NCI-H1694 (cell line): ENCODE measurements around the gene TWF2.
A peak's percentile ranks its signal among the peaks of the same experiment; 100 is the strongest.

Source experiments
- DNase-seq: peaks from one replicate; lab custom pipeline; 2025; lab: John Stamatoyannopoulos, UW

Gene TWF2

GRCh38 chr3:52222319-52223221, 16.4 kb downstream of the TWF2 start:
- DNase-seq, result no peak

- DNase-seq, result no peak
Measured at GRCh38 chr3:52221563-52222318, 17.2 kb downstream of the TWF2 start.

GRCh38 chr3:52221141-52221562, 17.8 kb downstream of the TWF2 start:
- DNase-seq, result no peak

- DNase-seq, result peak; percentile 30
Measured at GRCh38 chr3:52220380-52221026, 18.5 kb downstream of the TWF2 start.

- DNase-seq, result no peak
Measured at GRCh38 chr3:52218937-52219650, 19.9 kb downstream of the TWF2 start.

- no peak for DNase-seq
Measured at GRCh38 chr3:52218454-52218853, 20.5 kb downstream of the TWF2 start.

GRCh38 chr3:52218026-52218425, 20.9 kb downstream of the TWF2 start:
- no peak for DNase-seq

GRCh38 chr3:52217409-52217805, 21.6 kb downstream of the TWF2 start:
- no peak for DNase-seq

- no peak for DNase-seq
Measured at GRCh38 chr3:52216585-52217408, 22.2 kb downstream of the TWF2 start.

- no peak for DNase-seq
Measured at GRCh38 chr3:52215351-52215750, 23.6 kb downstream of the TWF2 start.

GRCh38 chr3:52213901-52214300, 25.1 kb downstream of the TWF2 start:
- no peak for DNase-seq

GRCh38 chr3:52213005-52213404, 26.0 kb downstream of the TWF2 start:
- no peak for DNase-seq

GRCh38 chr3:52211268-52211891, 27.6 kb downstream of the TWF2 start:
- no peak for DNase-seq

GRCh38 chr3:52210550-52211046, 28.4 kb downstream of the TWF2 start:
- DNase-seq, result no peak

GRCh38 chr3:52210037-52210436, 28.9 kb downstream of the TWF2 start:
- DNase-seq, result no peak

- DNase-seq, result no peak
Measured at GRCh38 chr3:52208556-52208955, 30.4 kb downstream of the TWF2 start.

- DNase-seq, result no peak
Measured at GRCh38 chr3:52205727-52206372, 33.1 kb downstream of the TWF2 start.

GRCh38 chr3:52204337-52205073, 34.5 kb downstream of the TWF2 start:
- no peak for DNase-seq

GRCh38 chr3:52203701-52204100, 35.3 kb downstream of the TWF2 start:
- DNase-seq, result no peak
